NCI-H2081 (cell line): ENCODE data around the gene RNFT2.

ENCODE experiments used
- DNase-seq, 2 experiments: peaks; one replicate each; lab custom pipeline; 2025; lab: John Stamatoyannopoulos, UW

The RNFT2 gene

GRCh38 chr12:116878567-116879508 is 140.7 kb downstream of the RNFT2 start:
- no peak for DNase-seq

- DNase-seq = no peak
Observed at GRCh38 chr12:116879509-116880212, 141.5 kb downstream of the RNFT2 start.

DNA sequence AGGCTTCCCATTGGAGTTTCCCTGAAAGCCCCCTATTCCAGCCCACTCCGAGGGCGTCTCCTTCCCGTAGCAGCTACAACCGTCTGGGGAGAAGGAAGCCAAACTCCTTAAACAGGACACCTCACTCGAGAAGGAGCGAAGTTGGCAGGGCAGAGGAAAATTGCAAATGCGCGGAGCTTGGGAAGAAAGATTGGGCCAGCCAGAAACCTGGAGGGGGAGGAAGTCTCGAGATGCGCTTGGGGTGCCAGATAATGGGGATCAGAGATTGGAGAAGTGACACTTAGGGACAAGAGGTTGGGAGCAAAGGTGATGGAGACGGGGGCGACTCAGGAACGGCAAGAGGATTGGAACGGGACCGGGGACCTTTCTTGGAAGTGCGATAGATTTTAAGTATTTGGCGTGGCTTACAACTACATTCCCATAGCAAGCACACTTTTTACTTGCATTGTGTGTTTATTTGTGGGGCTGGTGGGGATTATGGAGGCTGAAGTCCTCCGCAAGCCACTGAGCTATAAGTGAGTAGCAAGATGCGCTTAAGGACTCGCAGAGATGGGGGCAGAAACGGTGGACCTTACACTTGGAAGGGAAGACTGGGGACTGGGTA is 142.2 kb downstream of the RNFT2 start:
- DNase-seq = no peak

DNA sequence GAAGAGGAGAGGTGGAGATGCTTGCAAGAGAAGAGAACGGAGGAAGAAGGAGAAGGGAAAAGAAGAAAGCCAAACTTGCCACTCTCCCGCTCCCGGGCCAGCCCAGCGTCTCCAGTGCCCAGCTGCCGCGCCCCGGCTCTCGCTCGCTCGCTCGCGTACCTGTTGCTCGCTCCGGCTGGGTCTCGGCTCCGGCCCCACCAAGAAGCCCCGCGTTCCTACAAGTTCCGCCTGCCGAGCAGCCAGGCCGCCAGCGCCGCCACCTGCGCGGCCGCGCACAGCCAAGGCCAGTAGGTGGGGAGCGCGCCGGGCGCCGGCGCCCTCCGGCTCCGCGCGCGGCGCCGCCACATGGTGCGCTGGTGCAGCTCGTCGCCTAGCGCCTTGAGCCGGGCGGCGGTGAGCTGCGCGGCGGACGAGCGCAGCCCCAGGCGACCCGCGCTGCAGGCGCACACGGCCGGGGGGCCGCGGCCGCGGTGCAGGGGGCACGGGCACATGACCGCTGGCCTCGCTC is 142.8 kb downstream of the RNFT2 start:
- peak; percentile 10 to 75 for DNase-seq

- peak in 1 of 2 experiments; percentile 23 for DNase-seq
Observed at GRCh38 chr12:116881325-116881876, 143.3 kb downstream of the RNFT2 start, which contains the start of gene HRK. TSS of gene HRK (minus strand) at chr12:116881441. CDS start at chr12:116881307, 134 bp downstream.

DNA sequence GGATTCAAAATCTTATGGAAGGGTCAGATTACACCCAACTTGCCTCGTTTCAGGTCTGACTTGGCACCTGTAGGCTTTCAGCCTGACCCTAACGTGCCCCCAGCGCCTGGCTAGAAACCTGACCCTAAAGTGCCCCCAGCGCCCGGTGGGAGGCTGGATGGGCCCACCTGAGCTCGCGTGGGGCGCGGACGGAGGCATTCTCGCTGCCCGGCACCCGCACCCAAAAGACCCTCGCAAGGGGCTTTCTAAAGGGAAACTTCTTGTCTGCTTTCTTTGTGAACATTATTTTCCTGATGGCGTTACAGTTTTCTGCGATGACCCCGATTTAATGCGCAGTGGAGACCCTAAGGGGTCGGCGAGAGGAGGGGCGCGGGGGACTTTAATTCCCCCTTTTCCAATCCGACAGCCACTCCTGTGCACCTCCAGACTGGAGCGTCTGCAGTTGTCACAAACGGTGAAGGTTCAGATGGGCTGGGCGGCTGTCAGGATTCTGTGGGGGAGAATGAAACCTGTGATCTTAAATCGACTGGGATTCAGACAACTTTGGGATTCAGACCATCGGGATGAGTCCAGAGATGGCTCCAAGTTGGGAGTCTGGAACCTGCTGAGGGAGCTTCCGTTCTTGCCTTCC is 143.9 kb downstream of the RNFT2 start:
- DNase-seq = no peak

- DNase-seq = peak in 1 of 2 experiments; percentile 11
Observed at GRCh38 chr12:116882742-116883141, 144.6 kb downstream of the RNFT2 start.

- no peak for DNase-seq
Observed at GRCh38 chr12:116884871-116885270, 146.8 kb downstream of the RNFT2 start.

DNA sequence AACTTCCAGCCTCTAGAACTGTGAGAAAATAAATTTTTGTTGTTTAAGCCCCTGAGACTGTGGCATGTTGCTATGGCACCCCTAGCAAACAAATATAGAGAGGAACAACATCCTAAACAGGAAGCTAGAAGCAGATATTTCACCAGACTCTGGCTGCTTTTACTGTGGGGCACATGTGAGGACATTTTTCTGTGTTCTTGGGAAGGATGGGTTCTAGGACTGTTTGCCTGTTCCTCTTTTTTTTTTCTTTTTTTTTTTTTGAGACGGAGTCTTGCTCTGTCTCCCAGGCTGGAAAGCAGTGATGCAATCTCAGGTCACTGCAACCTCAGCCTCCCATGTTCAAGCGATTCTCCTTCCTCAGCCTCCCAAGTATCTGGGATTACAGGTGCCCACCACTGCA is 147.4 kb downstream of the RNFT2 start:
- DNase-seq = no peak

- DNase-seq = no peak
Observed at GRCh38 chr12:116887244-116887643, 149.1 kb downstream of the RNFT2 start.

DNA sequence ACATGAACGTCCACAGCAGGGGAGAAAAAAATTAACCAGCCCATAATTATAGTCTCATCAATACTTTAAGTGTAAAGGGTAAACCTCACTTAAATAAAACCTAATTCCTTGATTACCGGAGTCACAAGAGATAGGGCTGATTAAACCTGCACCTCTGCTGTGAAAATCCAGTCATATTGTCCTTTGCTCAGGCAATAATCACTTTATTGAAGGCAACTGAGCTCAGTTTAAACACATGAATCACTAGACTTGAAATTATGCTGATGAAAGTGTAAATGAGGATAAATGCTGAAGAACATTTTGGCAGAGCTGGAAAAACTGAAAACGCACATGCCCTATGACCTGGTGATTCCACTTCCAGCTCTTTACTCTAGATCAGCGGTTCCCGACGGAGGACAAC is 149.8 kb downstream of the RNFT2 start:
- no peak for DNase-seq

DNA sequence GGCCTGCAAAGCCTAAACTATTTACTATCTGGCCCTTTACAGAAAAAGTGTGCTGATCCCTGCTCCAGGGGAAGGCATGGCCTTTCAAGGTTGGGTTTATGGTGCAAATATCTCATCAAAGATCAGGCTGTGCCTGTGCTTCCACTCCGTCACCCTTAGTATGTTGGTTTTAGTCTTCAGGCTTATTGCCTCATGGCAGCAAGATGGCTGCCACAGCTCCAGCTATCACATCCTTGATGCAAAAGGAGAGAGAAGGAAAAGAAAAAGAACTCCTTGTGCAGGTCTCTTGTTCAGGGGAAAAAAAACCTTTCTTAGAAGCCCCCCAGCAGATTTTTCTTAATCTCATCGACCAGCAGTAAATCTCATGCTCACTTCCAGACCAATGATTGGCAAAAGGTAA is 152.2 kb downstream of the RNFT2 start:
- no peak for DNase-seq

GRCh38 chr12:116891019-116891418 is 152.9 kb downstream of the RNFT2 start:
- DNase-seq = no peak

DNA sequence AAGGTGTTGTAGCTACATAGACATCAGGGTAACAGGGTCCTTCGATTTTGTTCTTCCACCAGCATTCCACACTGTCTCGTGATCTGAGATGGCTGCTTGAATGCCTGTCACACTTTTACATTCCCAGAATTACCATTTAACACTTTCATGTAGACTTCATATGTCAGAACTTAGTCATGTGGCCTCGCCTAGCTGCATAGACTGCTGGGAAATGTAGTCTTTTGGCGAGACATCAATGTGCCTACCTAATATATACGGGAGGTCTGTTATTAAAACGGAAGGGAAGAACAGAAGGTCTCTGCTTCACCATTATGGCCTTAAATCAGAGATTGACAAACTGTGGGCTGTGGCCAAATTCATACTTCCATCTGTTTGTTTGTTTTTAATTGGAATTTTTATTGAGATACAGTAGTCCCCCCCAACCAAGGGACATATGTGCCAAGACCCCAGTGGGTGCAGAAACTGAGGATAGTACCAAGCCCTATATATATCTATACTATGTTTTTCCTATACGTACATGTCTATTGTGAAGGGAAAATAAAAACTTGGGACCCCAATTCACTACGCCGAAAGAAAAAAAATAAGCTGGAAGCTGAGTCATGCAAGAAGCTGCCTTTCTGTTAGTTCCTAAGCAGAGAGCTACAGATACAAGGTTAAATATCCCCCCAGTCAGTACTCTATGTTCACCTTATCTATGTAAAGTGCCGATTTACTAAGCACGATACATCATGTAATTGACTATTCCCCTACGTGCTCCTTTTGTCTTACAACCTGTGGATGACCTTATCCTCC is 154.4 kb downstream of the RNFT2 start:
- DNase-seq = no peak

DNA sequence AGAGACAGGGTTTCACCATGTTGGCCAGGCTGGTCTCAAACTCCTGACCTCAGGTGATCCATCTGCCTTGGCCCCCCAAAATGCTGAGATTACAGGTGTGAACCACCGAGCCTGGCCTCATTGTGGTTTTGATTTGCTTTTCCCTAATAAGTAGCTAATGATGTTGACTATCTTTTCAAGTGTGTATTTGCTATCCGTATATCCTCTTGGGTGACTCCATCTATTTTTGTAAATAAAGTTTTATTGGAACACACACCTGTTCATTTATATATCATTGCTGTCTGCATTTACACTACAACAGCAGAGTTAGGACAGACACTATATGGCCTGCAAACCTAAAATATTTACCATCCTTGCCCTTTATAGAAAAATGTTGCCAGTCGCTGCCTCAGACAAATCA is 156.8 kb downstream of the RNFT2 start:
- no peak for DNase-seq

DNA sequence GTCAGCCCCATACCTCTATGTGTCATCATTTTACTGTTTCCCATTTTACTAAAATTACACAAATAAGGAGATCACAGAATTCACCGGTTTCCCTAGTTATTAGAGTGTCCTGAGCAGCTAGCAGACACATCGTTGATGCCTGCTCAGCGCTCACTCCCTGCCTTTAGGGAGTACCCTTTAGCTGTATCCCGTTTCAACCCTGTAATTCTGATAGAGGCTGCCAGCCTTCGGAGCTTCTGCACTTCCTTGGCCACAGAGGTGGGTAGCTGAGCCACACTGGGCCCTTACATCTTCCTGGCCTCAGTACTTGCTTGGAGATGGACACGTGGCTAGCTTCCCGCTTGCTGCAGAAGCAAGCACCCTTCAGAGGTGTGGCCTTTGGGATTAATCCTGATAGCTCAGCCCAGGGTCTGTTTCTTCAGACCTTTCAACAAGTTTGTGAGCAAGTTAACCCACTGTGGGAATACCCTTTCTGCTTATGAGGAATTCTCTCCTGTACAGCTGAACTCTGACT is 158.4 kb downstream of the RNFT2 start:
- DNase-seq = no peak

DNA sequence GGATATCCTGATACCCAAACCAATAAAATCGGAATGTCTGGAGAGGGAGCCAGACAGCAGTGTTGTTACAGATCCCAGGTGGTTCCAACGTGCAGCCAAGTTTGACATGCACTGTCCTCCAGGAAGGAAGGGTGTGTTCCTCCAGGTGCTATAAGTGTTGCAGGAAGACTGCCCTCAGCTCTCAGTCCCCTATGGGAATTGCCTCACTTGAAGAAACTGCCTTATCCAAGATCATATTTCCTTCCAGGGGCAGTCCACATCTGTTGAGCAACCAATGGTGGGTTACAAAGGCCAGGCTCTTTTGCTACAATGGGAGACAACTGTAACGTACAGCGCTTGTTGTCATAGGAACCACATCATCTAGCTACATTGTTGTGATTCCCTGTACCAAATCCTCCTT is 159.4 kb downstream of the RNFT2 start:
- no peak for DNase-seq

- no peak for DNase-seq
Observed at GRCh38 chr12:116898669-116899068, 160.6 kb downstream of the RNFT2 start.

DNA sequence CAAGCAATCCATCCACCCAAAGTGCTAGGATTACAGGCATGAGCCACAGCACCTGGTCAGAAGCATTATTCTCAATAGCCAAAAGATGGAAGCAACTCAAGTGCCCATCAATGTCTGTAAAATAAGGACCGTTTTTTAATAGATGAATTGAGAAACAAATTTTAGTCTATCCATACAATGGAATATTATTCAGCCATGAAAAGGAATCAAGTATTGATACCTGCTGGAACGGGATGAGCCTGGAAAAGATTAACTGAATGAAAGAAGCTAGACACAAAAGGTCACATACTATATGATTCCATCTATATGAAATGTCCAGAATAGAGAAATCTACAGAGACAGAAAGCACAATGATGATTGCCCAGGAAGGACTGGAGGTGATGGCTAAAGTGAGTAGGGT is 163.5 kb downstream of the RNFT2 start:
- no peak for DNase-seq
